Astrocyte (in vitro differentiated cells and primary cell): ENCODE results near the gene CEP68. TPM values are rescaled to one million over a fixed set of nuclear protein-coding genes. Genes with fewer than 3 reads are reported as not detected.

Source experiments
- DNase-seq: peaks from one replicate; pipeline ENCODE4 v3.0.0-alpha.2; 2010; ENCODE audit warnings: low read depth
- FAIRE-seq: peaks from 2 replicates; lab custom pipeline; 2011; peaks lifted over from hg19 to GRCh38; lab: Jason Lieb, UNC
- H2AFZ ChIP-seq: 2 replicates; pipeline ENCODE4 v1.6.0; 2012; ENCODE audit warnings: low read depth, low read length, inconsistent platforms
- H3K27ac ChIP-seq: 2 replicates; pipeline ENCODE4 v1.5.1; 2011; ENCODE audit warnings: low read depth, low read length, inconsistent platforms
- H3K27me3 ChIP-seq: 2 replicates; pipeline ENCODE4 v1.6.0; 2011; ENCODE audit warnings: low read length, inconsistent platforms; ENCODE audit not compliant: insufficient read depth
- H3K36me3 ChIP-seq: 2 replicates; pipeline ENCODE4 v1.5.1; 2011; ENCODE audit warnings: low read length, inconsistent platforms; ENCODE audit not compliant: insufficient read depth
- H3K4me1 ChIP-seq: 2 replicates; pipeline ENCODE4 v1.5.1; 2011; ENCODE audit warnings: low read length, inconsistent platforms; ENCODE audit not compliant: insufficient read depth
- H3K4me2 ChIP-seq: 2 replicates; pipeline ENCODE4 v1.6.0; 2012; ENCODE audit warnings: low read length, inconsistent platforms
- H3K4me3 ChIP-seq: 2 replicates; pipeline ENCODE4 v1.5.1; 2011; ENCODE audit warnings: low read depth, mild to moderate bottlenecking, low read length, inconsistent platforms; ENCODE audit not compliant: insufficient read depth
- H3K79me2 ChIP-seq: 2 replicates; pipeline ENCODE4 v1.6.0; 2012; ENCODE audit warnings: mild to moderate bottlenecking, low read length, inconsistent platforms; ENCODE audit not compliant: insufficient read depth
- H3K9ac ChIP-seq: 2 replicates; pipeline ENCODE4 v1.6.0; 2012; ENCODE audit warnings: mild to moderate bottlenecking, low read length, inconsistent platforms
- H3K9me3 ChIP-seq: 2 replicates; pipeline ENCODE4 v1.5.1; 2012; ENCODE audit warnings: low read depth, mild to moderate bottlenecking, low read length, inconsistent platforms; ENCODE audit not compliant: insufficient read depth
- H4K20me1 ChIP-seq: 2 replicates; pipeline ENCODE4 v1.6.0; 2012; ENCODE audit warnings: low read length, inconsistent platforms; ENCODE audit not compliant: insufficient read depth
- H3K27ac Mint-ChIP-seq: one replicate; pipeline ENCODE4 v1.8.0; 2021; ENCODE audit warnings: mild to moderate bottlenecking, mixed read lengths; ENCODE audit not compliant: unreplicated experiment
- H3K27me3 Mint-ChIP-seq: one replicate; pipeline ENCODE4 v1.8.0; 2021; ENCODE audit warnings: low read depth, mixed read lengths; ENCODE audit not compliant: unreplicated experiment
- H3K36me3 Mint-ChIP-seq: one replicate; pipeline ENCODE4 v1.8.0; 2021; ENCODE audit warnings: low read depth, mixed read lengths; ENCODE audit not compliant: unreplicated experiment
- H3K4me1 Mint-ChIP-seq: one replicate; pipeline ENCODE4 v1.8.0; 2021; ENCODE audit warnings: low read depth, mixed read lengths; ENCODE audit not compliant: unreplicated experiment
- H3K4me3 Mint-ChIP-seq: one replicate; pipeline ENCODE4 v1.8.0; 2021; ENCODE audit warnings: mild to moderate bottlenecking, moderate library complexity, mixed read lengths; ENCODE audit not compliant: unreplicated experiment
- H3K9me3 Mint-ChIP-seq: one replicate; pipeline ENCODE4 v1.8.0; 2021; ENCODE audit warnings: mild to moderate bottlenecking, mixed read lengths; ENCODE audit not compliant: unreplicated experiment
- EZH2 ChIP-seq: IDR thresholded peaks from 2 replicates; pipeline ENCODE4 v1.6.1; 2012; ENCODE audit warnings: mild to moderate bottlenecking, low read length, inconsistent platforms; ENCODE audit not compliant: insufficient read depth
- total RNA-seq: library from RNA; stranded (reverse); gene quantifications from 2 replicates; pipeline ENCODE4 v1.2.1, GENCODE V29; 2021
- TF ChIP-seq, protein P1 (sequence below): IDR thresholded peaks from 2 replicates; pipeline ENCODE4 v1.5.1; 2011; ENCODE audit warnings: low read depth, mild to moderate bottlenecking, inconsistent platforms, low read length, moderate library complexity; ENCODE audit not compliant: insufficient read depth

The CEP68 gene
- total RNA-seq, 1 donor from 2014 or later: 6.9 TPM

- TF ChIP-seq, protein P1, sequence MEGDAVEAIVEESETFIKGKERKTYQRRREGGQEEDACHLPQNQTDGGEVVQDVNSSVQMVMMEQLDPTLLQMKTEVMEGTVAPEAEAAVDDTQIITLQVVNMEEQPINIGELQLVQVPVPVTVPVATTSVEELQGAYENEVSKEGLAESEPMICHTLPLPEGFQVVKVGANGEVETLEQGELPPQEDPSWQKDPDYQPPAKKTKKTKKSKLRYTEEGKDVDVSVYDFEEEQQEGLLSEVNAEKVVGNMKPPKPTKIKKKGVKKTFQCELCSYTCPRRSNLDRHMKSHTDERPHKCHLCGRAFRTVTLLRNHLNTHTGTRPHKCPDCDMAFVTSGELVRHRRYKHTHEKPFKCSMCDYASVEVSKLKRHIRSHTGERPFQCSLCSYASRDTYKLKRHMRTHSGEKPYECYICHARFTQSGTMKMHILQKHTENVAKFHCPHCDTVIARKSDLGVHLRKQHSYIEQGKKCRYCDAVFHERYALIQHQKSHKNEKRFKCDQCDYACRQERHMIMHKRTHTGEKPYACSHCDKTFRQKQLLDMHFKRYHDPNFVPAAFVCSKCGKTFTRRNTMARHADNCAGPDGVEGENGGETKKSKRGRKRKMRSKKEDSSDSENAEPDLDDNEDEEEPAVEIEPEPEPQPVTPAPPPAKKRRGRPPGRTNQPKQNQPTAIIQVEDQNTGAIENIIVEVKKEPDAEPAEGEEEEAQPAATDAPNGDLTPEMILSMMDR: no peak
- TF ChIP-seq EZH2: no peak
- no peak for DNase-seq
- H3K4me1 ChIP-seq: peaks cover 27% of the 10 kb centered on the region
- no peak overlapping the region for H3K27ac Mint-ChIP-seq
- peaks cover 15% of the 10 kb centered on the region for H3K79me2 ChIP-seq
- H3K36me3 Mint-ChIP-seq: peaks cover 21% of the 10 kb centered on the region
- no peak overlapping the region for H3K4me3 Mint-ChIP-seq
- peaks cover 18% of the 10 kb centered on the region for H3K4me1 Mint-ChIP-seq
- H3K4me2 ChIP-seq: no peak overlapping the region
- H3K27ac ChIP-seq: no peak overlapping the region
- H3K36me3 ChIP-seq: peaks cover 25% of the 10 kb centered on the region
- H3K4me3 ChIP-seq: no peak overlapping the region
- no peaks in the 10 kb centered on the region for H3K27me3 ChIP-seq
- H3K9me3 ChIP-seq: no peaks in the 10 kb centered on the region
- H3K9ac ChIP-seq: no peak overlapping the region
- H3K27me3 Mint-ChIP-seq: no peaks in the 10 kb centered on the region
- H4K20me1 ChIP-seq: peaks cover 81% of the 10 kb centered on the region
- no peak for FAIRE-seq
- no peaks in the 10 kb centered on the region for H3K9me3 Mint-ChIP-seq
- no peak overlapping the region for H2AFZ ChIP-seq
Measured at GRCh38 chr2:65073879-65074565, 17.8 kb downstream of the CEP68 start.

- Histone ChIP-seq H3K4me1 (peaks cover 25% of the 10 kb centered on the region), H3K36me3 (peaks cover 32% of the 10 kb centered on the region), H3K27ac (no peak overlapping the region), H3K9ac (no peak overlapping the region), H3K79me2 (peaks cover 11% of the 10 kb centered on the region), H2AFZ (no peak overlapping the region), H3K27me3 (no peaks in the 10 kb centered on the region), H3K4me3 (no peak overlapping the region), H3K4me2 (no peak overlapping the region), H4K20me1 (peaks cover 83% of the 10 kb centered on the region), H3K9me3 (no peaks in the 10 kb centered on the region)
- no peak for DNase-seq
- Mint-ChIP-seq H3K36me3 (peaks cover 23% of the 10 kb centered on the region), H3K27me3 (no peaks in the 10 kb centered on the region), H3K27ac (no peak overlapping the region), H3K4me1 (peaks cover 18% of the 10 kb centered on the region), H3K9me3 (no peaks in the 10 kb centered on the region), H3K4me3 (no peak overlapping the region)
- FAIRE-seq: no peak
- no peak for TF ChIP-seq EZH2
- TF ChIP-seq, protein P1: no peak
Measured at GRCh38 chr2:65075176-65075575, 19.0 kb downstream of the CEP68 start.
